Measurements from ENCODE around the gene NDUFC2.
"Not testable (repeated sequence)": the region's sequence is repeated elsewhere in the genome, so short reads cannot be mapped to it uniquely, and the experiment has no call there.

NDUFC2 gene

GRCh38 chr11:78030429-78031325 lies 49.0 kb downstream of the NDUFC2 start:
- peak; percentile 68 for DNase-seq (ENCODE audit: low read depth)

GRCh38 chr11:78028423-78028822 lies 51.2 kb downstream of the NDUFC2 start:
- DNase-seq (ENCODE audit: low read depth): not testable (repeated sequence)

- DNase-seq (ENCODE audit: low read depth): no peak
These were observed 51.9 kb downstream of the NDUFC2 start for GRCh38 chr11:78027759-78028158.

GRCh38 chr11:78025378-78025777 lies 54.3 kb downstream of the NDUFC2 start:
- no peak for DNase-seq (ENCODE audit: low read depth)

GRCh38 chr11:78023426-78023825 lies 56.2 kb downstream of the NDUFC2 start:
- DNase-seq (ENCODE audit: low read depth): no peak

GRCh38 chr11:78022397-78023396 lies 57.0 kb downstream of the NDUFC2 start, which contains the start of gene KCTD14:
KCTD14 (minus strand) TSS chr11:78023276; CDS start chr11:78023249, 27 bp downstream.
- no peak for DNase-seq (ENCODE audit: low read depth)

- DNase-seq (ENCODE audit: low read depth): no peak
These were observed 58.1 kb downstream of the NDUFC2 start for GRCh38 chr11:78021611-78022010.

- no peak for DNase-seq (ENCODE audit: low read depth)
These were observed 59.4 kb downstream of the NDUFC2 start for GRCh38 chr11:78020246-78020645.

GRCh38 chr11:78019808-78020207 lies 59.9 kb downstream of the NDUFC2 start:
- no peak for DNase-seq (ENCODE audit: low read depth)
